ENCODE measurements around the gene SNPH. TPM values are rescaled to one million over a fixed set of nuclear protein-coding genes. Genes with fewer than 3 reads are reported as not detected.

The SNPH gene
- total RNA-seq, 1 donor from 2014 or later, result 4.3 TPM

GRCh38 chr20:1225783-1226654 is 40.1 kb upstream of the SNPH start, which contains the start of gene RAD21L1:
RAD21L1 (plus strand) TSS chr20:1226044; CDS start chr20:1228454, 2,410 bp downstream.
- DNase-seq (peak; percentile 89), ATAC-seq (peak; percentile 99)
- no peaks in the 10 kb centered on the region for H3K4me1 ChIP-seq
- H3K9me3 ChIP-seq, result no peaks in the 10 kb centered on the region
- H3K4me3 ChIP-seq, result peak within 1 kb of the TSS; percentile 62
- intact Hi-C loops (cut with DNase I), result no loop called here
- H3K36me3 ChIP-seq, result no peaks in the 10 kb centered on the region
- H3K27me3 ChIP-seq, result peaks cover 34% of the 10 kb centered on the region
- no peak for TF ChIP-seq CTCF (IDR thresholded peaks at IDR 0.05)
- H3K27ac ChIP-seq, result no peak within 1 kb of the TSS

- Histone ChIP-seq H3K4me3 (no peak overlapping the region), H3K27ac (no peak overlapping the region), H3K9me3 (no peaks in the 10 kb centered on the region), H3K4me1 (no peaks in the 10 kb centered on the region), H3K27me3 (peaks cover 34% of the 10 kb centered on the region), H3K36me3 (no peaks in the 10 kb centered on the region)
- no peak for TF ChIP-seq CTCF (IDR thresholded peaks at IDR 0.05)
- intact Hi-C loops (cut with DNase I), result no loop called here
- DNase-seq (no peak), ATAC-seq (no peak)
Observed at GRCh38 chr20:1229541-1229940, 36.6 kb upstream of the SNPH start.

- ATAC-seq, result no peak
- DNase-seq, result no peak
- H3K4me3 ChIP-seq, result no peak overlapping the region
- no peaks in the 10 kb centered on the region for H3K9me3 ChIP-seq
- TF ChIP-seq CTCF (IDR thresholded peaks at IDR 0.05), result no peak
- H3K4me1 ChIP-seq, result no peaks in the 10 kb centered on the region
- no peaks in the 10 kb centered on the region for H3K36me3 ChIP-seq
- intact Hi-C loops (cut with DNase I), result no loop called here
- no peak overlapping the region for H3K27ac ChIP-seq
- peaks cover 25% of the 10 kb centered on the region for H3K27me3 ChIP-seq
Observed at GRCh38 chr20:1232286-1233111, 33.6 kb upstream of the SNPH start.

- no peak for ATAC-seq
- Histone ChIP-seq H3K27me3 (no peaks in the 10 kb centered on the region), H3K27ac (no peak overlapping the region), H3K4me1 (no peaks in the 10 kb centered on the region), H3K4me3 (no peak overlapping the region), H3K36me3 (no peaks in the 10 kb centered on the region), H3K9me3 (no peaks in the 10 kb centered on the region)
- TF ChIP-seq CTCF (IDR thresholded peaks at IDR 0.05), result no peak
- intact Hi-C loops (cut with DNase I), result no loop called here
- DNase-seq, result no peak
Observed at GRCh38 chr20:1240549-1240948, 25.5 kb upstream of the SNPH start.

- Histone ChIP-seq H3K27ac (no peak overlapping the region), H3K9me3 (no peaks in the 10 kb centered on the region), H3K4me3 (no peak overlapping the region), H3K36me3 (no peaks in the 10 kb centered on the region), H3K4me1 (no peaks in the 10 kb centered on the region), H3K27me3 (no peaks in the 10 kb centered on the region)
- DNase-seq (no peak), ATAC-seq (no peak)
- TF ChIP-seq CTCF (IDR thresholded peaks at IDR 0.05), result no peak
- intact Hi-C loops (cut with DNase I), result no loop called here
Observed at GRCh38 chr20:1241456-1241855, 24.6 kb upstream of the SNPH start.
